GM19099 (cell line): ENCODE results near the gene CELF5.

Experiments used
- POLR2A ChIP-seq: IDR thresholded peaks from 3 replicates; pipeline ENCODE4 v1.6.1; 2011; ENCODE audit warnings: low read depth; ENCODE audit not compliant: insufficient read length; ENCODE audit errors: extremely low read depth

CELF5 gene

GRCh38 chr19:3186891-3187661, 37.4 kb upstream of the CELF5 start:
- no peak for TF ChIP-seq POLR2A

GRCh38 chr19:3187662-3188511, 36.6 kb upstream of the CELF5 start:
- no peak for TF ChIP-seq POLR2A

GRCh38 chr19:3188627-3189596, 35.5 kb upstream of the CELF5 start:
- TF ChIP-seq POLR2A, result no peak

GRCh38 chr19:3189702-3190469, 34.6 kb upstream of the CELF5 start:
- TF ChIP-seq POLR2A, result no peak

- TF ChIP-seq POLR2A, result no peak
These were observed 34.0 kb upstream of the CELF5 start for GRCh38 chr19:3190470-3190770.

- no peak for TF ChIP-seq POLR2A
These were observed 33.3 kb upstream of the CELF5 start for GRCh38 chr19:3190921-3191805.

- no peak for TF ChIP-seq POLR2A
These were observed 32.2 kb upstream of the CELF5 start for GRCh38 chr19:3192228-3192635.

GRCh38 chr19:3192684-3193083, 31.8 kb upstream of the CELF5 start:
- no peak for TF ChIP-seq POLR2A

- TF ChIP-seq POLR2A, result no peak
These were observed 31.0 kb upstream of the CELF5 start for GRCh38 chr19:3193256-3194105.

GRCh38 chr19:3194106-3195087, 30.1 kb upstream of the CELF5 start:
- TF ChIP-seq POLR2A, result no peak

- TF ChIP-seq POLR2A, result no peak
These were observed 28.2 kb upstream of the CELF5 start for GRCh38 chr19:3196064-3196932.

- TF ChIP-seq POLR2A, result no peak
These were observed 27.6 kb upstream of the CELF5 start for GRCh38 chr19:3196933-3197205.
